LNCaP clone FGC (cell line): Measurements from ENCODE around the gene GMPR2.
"Not testable (repeated sequence)": the region's sequence is repeated elsewhere in the genome, so short reads cannot be mapped to it uniquely, and the experiment has no call there.

Experiments
- DNase-seq: peaks from one replicate; pipeline ENCODE4 v3.0.0-alpha.2; 2011; ENCODE audit warnings: low read depth
- H3K4me3 ChIP-seq: 2 replicates; pipeline ENCODE4 v1.5.1; 2011; ENCODE audit warnings: mild to moderate bottlenecking, low read depth, low read length, control low read depth
- CTCF ChIP-seq: IDR thresholded peaks from 2 replicates; pipeline ENCODE4 v1.5.1; 2012; ENCODE audit warnings: mild to moderate bottlenecking; ENCODE audit not compliant: control insufficient read depth, insufficient read depth; ENCODE audit errors: extremely low read depth

Gene GMPR2

DNA sequence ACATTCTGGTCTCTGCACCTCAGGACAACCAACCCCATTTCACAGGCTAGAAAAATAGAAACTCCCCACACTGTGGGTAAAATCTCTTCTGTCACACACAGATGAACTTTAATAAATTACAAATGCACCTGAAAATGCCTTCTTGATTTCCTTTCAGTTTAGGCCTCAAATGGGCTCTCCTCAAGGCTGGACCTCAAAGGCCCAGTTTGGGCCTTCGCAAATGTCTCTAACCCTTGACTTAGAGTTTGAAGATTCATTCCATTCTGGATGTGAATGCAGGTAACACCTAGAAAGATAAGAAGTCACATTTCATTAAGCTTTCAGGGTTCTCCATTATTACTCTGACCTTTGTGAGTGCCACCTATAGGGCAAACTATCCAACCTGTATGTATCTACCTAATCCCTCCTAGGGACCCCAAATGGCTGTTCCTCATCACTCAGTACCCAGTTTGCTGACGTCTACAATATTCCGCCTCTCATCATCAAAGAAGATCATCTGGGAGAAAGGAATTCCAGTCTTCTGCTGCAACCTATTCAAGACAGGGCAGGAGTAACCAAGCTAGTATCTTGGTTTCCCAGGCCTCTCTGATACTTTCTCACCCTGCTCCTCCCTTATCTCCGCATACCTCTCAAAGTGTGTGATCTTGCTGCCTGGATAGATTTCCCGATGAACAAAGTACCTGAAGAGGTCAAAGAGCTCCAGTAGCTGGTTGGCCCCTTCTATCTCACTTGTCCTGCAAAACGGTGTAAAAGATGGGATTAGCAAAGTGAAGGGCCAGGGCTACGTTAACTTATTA, 18.7 kb upstream of the GMPR2 start:
- no peak for DNase-seq
- TF ChIP-seq CTCF, result no peak
- H3K4me3 ChIP-seq, result peak overlapping the region; percentile 64

GRCh38 chr14:24215495-24216344, 17.0 kb upstream of the GMPR2 start, which contains the start of gene MDP1:
MDP1 (minus strand) TSS chr14:24216066; CDS start chr14:24215955, 111 bp downstream.
- peak; percentile 95 for TF ChIP-seq CTCF
- peak within 1 kb of the TSS; percentile 93 for H3K4me3 ChIP-seq
- DNase-seq, result peak; percentile 56

GRCh38 chr14:24216345-24216699, 16.4 kb upstream of the GMPR2 start:
- peak overlapping the region; percentile 93 for H3K4me3 ChIP-seq
- no peak for TF ChIP-seq CTCF
- no peak for DNase-seq

GRCh38 chr14:24216876-24217275, 15.9 kb upstream of the GMPR2 start:
- DNase-seq, H3K4me3 ChIP-seq: not testable (repeated sequence)

GRCh38 chr14:24219080-24219479, 13.6 kb upstream of the GMPR2 start:
- H3K4me3 ChIP-seq, result no peak overlapping the region
- TF ChIP-seq CTCF, result no peak
- no peak for DNase-seq

- no peak for TF ChIP-seq CTCF
- no peak overlapping the region for H3K4me3 ChIP-seq
- no peak for DNase-seq
These were observed 13.2 kb upstream of the GMPR2 start for GRCh38 chr14:24219521-24219920.

DNA sequence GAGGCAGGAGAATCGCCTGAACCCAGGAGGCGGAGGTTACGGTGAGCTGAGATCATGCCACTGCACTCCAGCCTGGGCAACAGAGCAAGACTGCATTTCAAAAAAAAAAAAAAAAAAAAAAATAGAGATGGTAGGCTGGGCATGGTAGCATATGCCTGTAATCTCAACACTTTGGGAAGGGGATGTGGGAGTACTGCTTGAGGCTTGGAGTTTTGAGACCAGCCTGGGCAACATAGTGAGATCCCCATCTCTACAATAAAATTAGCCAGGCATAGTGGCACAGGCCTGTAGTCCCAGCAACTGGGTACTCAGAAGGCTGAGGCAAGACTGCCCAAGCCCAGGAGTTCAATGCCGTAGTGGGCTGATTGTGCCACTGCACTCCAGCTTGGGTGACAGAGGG, 9.7 kb upstream of the GMPR2 start:
- H3K4me3 ChIP-seq, DNase-seq: not testable (repeated sequence)
